ENCODE measurements around the gene SPATA33. TPM values are rescaled to one million over a fixed set of nuclear protein-coding genes. Genes with fewer than 3 reads are reported as not detected.

SPATA33 gene
- total RNA-seq, 1 donor from 2014 or later = 4.8 TPM

GRCh38 chr16:89709716-89710432 is 52.2 kb downstream of the SPATA33 start:
- DNase-seq = no peak

GRCh38 chr16:89710709-89711564 is 53.3 kb downstream of the SPATA33 start:
- no peak for DNase-seq

DNA sequence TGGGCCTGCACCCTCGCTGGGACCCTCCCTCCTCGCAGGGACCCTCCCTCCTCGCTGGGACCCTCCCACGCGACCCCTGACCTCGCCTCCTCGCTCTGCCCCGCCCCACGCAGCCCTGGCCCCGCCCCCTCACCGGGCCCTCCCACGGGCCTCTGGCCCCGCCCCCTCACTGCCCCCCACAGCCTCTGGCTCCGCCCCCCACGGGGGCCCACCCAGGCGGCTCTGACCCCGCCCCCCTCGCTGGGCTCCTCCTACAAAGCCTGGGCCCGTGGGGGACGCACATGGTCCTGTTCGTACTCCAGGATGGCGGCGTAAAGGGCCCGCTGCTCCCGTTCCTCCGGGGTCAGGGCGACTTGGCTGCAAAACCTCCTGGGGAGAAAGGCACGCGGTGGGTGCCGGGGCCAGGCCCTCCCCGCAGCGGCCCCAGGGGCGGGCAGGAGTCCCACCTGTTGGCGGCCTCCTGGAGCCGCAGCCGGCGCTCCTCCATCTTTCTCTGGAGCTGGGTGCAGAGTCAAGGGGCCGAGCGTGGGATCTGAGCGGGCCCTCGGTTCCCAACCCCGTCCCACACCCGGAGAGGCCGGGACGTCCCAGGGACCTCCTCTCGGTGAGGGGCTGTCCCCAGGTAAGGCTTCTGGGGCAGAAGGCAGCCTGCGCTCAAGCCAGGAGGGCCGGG is 54.1 kb downstream of the SPATA33 start:
- no peak for DNase-seq

- DNase-seq = no peak
Measured at GRCh38 chr16:89712274-89712781, 54.7 kb downstream of the SPATA33 start.

GRCh38 chr16:89716493-89716892 is 58.9 kb downstream of the SPATA33 start:
- DNase-seq = no peak

DNA sequence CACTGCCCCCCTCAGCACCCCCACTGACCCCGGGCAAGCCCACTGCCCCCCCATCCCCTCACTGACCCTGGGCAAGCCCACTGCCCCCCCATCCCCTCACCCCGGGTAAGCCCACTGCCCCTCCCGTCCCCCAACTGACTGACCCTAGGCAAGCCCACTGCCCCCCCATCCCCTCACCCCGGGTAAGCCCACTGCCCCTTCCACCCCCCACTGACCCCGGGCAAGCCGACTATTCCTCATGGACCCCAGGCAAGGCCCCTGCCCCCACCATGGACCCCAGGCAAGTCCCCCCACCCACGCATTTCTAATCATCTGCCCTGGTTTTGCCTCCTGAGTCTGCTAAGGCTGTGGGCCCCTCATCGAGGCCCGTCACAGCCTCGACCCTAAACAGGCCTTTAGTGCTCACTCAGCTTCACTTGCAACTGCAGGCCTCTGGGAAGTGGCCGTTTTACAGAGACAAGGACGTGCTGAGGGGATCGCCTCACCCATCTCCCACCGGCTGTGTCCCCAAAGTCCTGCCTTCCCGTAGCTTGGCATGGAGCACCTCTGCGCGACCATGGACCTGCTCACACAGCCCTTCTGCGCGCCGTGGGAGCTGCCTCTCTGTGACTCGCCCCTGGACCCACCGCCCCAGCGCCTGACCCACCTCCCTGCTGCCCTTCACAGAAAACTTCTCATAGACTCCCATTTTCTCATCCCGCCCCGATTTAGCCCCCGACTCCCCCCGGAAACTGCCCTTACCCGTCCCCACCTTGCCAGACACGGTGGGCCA is 59.5 kb downstream of the SPATA33 start:
- no peak for DNase-seq

DNA sequence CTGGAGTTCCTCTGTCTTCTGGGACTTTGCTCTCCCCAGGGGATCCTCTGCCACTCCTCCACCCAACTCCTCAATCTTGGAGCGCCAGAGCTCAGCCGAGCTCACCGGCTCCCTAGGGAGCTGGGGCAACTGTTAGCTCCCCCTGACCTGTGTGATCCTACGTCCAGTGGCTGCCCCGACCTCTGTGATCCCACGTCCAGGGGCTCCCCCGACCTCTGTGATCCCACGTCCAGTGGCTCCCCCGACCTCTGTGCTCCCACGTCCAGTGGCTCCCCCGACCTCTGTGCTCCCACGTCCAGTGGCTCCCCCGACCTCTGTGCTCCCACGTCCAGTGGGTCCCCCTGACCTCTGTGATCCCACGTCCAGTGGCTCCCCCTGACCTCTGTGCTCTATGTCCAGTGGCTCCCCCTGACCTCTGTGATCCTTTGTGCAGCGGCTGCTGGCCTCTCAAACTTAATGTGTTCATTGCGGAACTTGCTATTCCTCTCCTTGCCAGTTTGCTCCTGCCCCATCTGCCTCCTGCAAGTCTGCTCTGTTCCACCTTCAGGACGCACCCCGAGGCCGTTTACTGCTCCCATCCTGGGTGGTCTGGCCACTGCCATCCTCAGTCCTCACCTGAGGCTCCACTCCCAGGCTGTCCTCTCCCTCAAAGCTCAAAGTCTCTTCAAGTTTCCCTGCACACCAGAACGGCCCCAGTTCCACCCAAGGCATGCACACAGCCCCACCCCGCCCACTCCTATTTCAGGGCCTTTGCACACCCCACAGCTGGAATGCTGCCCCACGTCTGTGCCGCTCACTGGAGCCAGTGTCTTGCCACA is 60.3 kb downstream of the SPATA33 start:
- no peak for DNase-seq

Other genes with a start within 250 kb of the SPATA33 start
- gene ANKRD11, start 167.3 kb upstream of the SPATA33 start, total RNA-seq = 27.5 TPM
- gene SPG7, start 149.4 kb upstream of the SPATA33 start, total RNA-seq = 78.1 TPM
- 2,357 TPM for gene RPL13, start 97.2 kb upstream of the SPATA33 start, total RNA-seq
- gene CPNE7, start 82.1 kb upstream of the SPATA33 start, total RNA-seq = 14.8 TPM
- gene DPEP1, start 44.2 kb upstream of the SPATA33 start, total RNA-seq = 3.9 TPM
- gene CHMP1A, start 128 bp upstream of the SPATA33 start, total RNA-seq = 66.4 TPM
- gene CDK10, start 28.9 kb downstream of the SPATA33 start, total RNA-seq = 22.9 TPM
- 12.5 TPM for gene SPATA2L, start 43.9 kb downstream of the SPATA33 start, total RNA-seq
- gene VPS9D1, start 63.1 kb downstream of the SPATA33 start, total RNA-seq = 9.7 TPM
- 14.2 TPM for gene ZNF276, start 63.7 kb downstream of the SPATA33 start, total RNA-seq
- gene FANCA, start 158.8 kb downstream of the SPATA33 start, total RNA-seq = 10.8 TPM
- gene SPIRE2, start 170.6 kb downstream of the SPATA33 start, total RNA-seq = 17.0 TPM
- 136 TPM for gene TCF25, start 215.8 kb downstream of the SPATA33 start, total RNA-seq